IMR-90 (cell line): Measurements from ENCODE around the gene MPPED1. TPM values are rescaled to one million over a fixed set of nuclear protein-coding genes. Genes with fewer than 3 reads are reported as not detected.

ENCODE experiments used
- ATAC-seq: fragments of 200-7000 bp; cut with Tn5 transposase; 2 replicates; pipeline ENCODE4 v1.9.1; 2020; ENCODE audit warnings: low read depth, mild to moderate bottlenecking, moderate library complexity
- BruUV-seq: library from RNA; stranded (reverse); fragments of 400-500 nt; replicated peaks from 2 replicates; lab custom pipeline; 2021; lab: Mats Ljungman, UMichigan
- CTCF ChIA-PET: fragments of 300-600 bp; formaldehyde crosslinking; extraction: SDS; loops from one replicate; lab custom pipeline; 2021; ENCODE audit warnings: antibody characterized with exemption; lab: Yijun Ruan, JAX
- POLR2A ChIA-PET: fragments of 300-600 bp; sonication (Branson Sonifier 250); formaldehyde crosslinking; loops from one replicate; lab custom pipeline; 2022; ENCODE audit warnings: antibody characterized with exemption; ENCODE audit not compliant: unreplicated experiment; lab: Charles Lee
- DNase-seq: peaks from one replicate; pipeline ENCODE4 v3.0.0; 2013
- H2AFZ ChIP-seq: replicated peaks from 2 replicates; pipeline ENCODE3; 2013; ENCODE audit warnings: low read length, mild to moderate bottlenecking; ENCODE audit not compliant: poor library complexity
- H2AK5ac ChIP-seq: 2 replicates; pipeline ENCODE4 v1.6.1; 2013; ENCODE audit warnings: low read depth, low read length, inconsistent platforms
- H2AK9ac ChIP-seq: replicated peaks from 2 replicates; pipeline ENCODE3; 2013; ENCODE audit warnings: mild to moderate bottlenecking, low read depth, low read length, moderate library complexity; ENCODE audit not compliant: poor library complexity
- H2BK120ac ChIP-seq: 2 replicates; pipeline ENCODE4 v1.6.1; 2013; ENCODE audit warnings: low read depth, low read length, inconsistent platforms
- H2BK15ac ChIP-seq: 3 replicates; pipeline ENCODE4 v1.6.1; 2013; ENCODE audit warnings: low read depth, low read length, inconsistent platforms
- H2BK20ac ChIP-seq: 2 replicates; pipeline ENCODE4 v1.6.1; 2013; ENCODE audit warnings: low read depth, mild to moderate bottlenecking, inconsistent platforms, low read length, moderate library complexity
- H2BK5ac ChIP-seq: 2 replicates; pipeline ENCODE4 v1.6.1; 2013; ENCODE audit warnings: mild to moderate bottlenecking, low read depth, low read length, inconsistent platforms; ENCODE audit not compliant: poor library complexity, severe bottlenecking
- H3K14ac ChIP-seq: replicated peaks from 2 replicates; pipeline ENCODE4 v1.6.1; 2013; ENCODE audit warnings: low read depth, low read length, inconsistent platforms
- H3K18ac ChIP-seq: 2 replicates; pipeline ENCODE4 v1.6.1; 2013; ENCODE audit warnings: low read depth, low read length, control low read depth
- H3K23ac ChIP-seq: 2 replicates; pipeline ENCODE4 v1.6.1; 2013; ENCODE audit warnings: low read depth, low read length, inconsistent platforms
- H3K27ac ChIP-seq: 2 replicates; pipeline ENCODE4 v1.5.1; 2013; ENCODE audit warnings: mild to moderate bottlenecking, control low read depth, low read length; ENCODE audit not compliant: insufficient read depth
- H3K27me3 ChIP-seq: 2 replicates; pipeline ENCODE4 v1.6.1; 2013; ENCODE audit warnings: low read length; ENCODE audit not compliant: control insufficient read depth, insufficient read depth
- H3K36me3 ChIP-seq: 2 replicates; pipeline ENCODE4 v1.6.1; 2013; ENCODE audit warnings: low read length, mixed read lengths; ENCODE audit not compliant: control insufficient read depth, insufficient read depth
- H3K4ac ChIP-seq: 2 replicates; pipeline ENCODE4 v1.6.1; 2013; ENCODE audit warnings: low read depth, low read length, inconsistent platforms
- H3K4me1 ChIP-seq: 2 replicates; pipeline ENCODE4 v1.6.1; 2013; ENCODE audit warnings: low read length, mixed read lengths; ENCODE audit not compliant: control insufficient read depth, insufficient read depth
- H3K4me2 ChIP-seq: 2 replicates; pipeline ENCODE4 v1.6.1; 2013; ENCODE audit warnings: low read depth, mild to moderate bottlenecking, control low read depth, low read length, moderate library complexity
- H3K4me3 ChIP-seq: 2 replicates; pipeline ENCODE4 v1.5.1; 2013; ENCODE audit warnings: low read depth, mild to moderate bottlenecking, control low read depth, low read length, moderate library complexity; ENCODE audit not compliant: insufficient read depth
- H3K56ac ChIP-seq: 2 replicates; pipeline ENCODE4 v1.6.1; 2013; ENCODE audit warnings: low read length, inconsistent platforms; ENCODE audit not compliant: insufficient read depth; ENCODE audit errors: extremely low read depth
- H3K79me1 ChIP-seq, 2 experiments: 2 replicates each; pipeline ENCODE4 v1.6.1; 2013; ENCODE audit warnings: low read length in 2 of 2, inconsistent platforms in 1 of 2, low read depth in 1 of 2
- H3K9ac ChIP-seq: 2 replicates; pipeline ENCODE4 v1.6.1; 2013; ENCODE audit warnings: low read depth, low read length, control low read depth
- H3K9me1 ChIP-seq: 2 replicates; pipeline ENCODE4 v1.6.1; 2013; ENCODE audit warnings: low read length, inconsistent platforms; ENCODE audit not compliant: insufficient read depth
- H3K9me3 ChIP-seq: 2 replicates; pipeline ENCODE4 v1.6.1; 2013; ENCODE audit warnings: low read length; ENCODE audit not compliant: control insufficient read depth, insufficient read depth
- H4K20me1 ChIP-seq: 2 replicates; pipeline ENCODE4 v1.6.1; 2013; ENCODE audit warnings: low read length, inconsistent platforms; ENCODE audit not compliant: insufficient read depth
- H4K5ac ChIP-seq: 2 replicates; pipeline ENCODE4 v1.6.1; 2013; ENCODE audit warnings: mild to moderate bottlenecking, low read depth, low read length, control low read depth
- H4K8ac ChIP-seq, 2 experiments: 2 replicates each; pipeline ENCODE4 v1.6.1; 2013; ENCODE audit warnings: low read depth in 2 of 2, low read length in 2 of 2, control low read depth in 1 of 2, inconsistent platforms in 1 of 2
- H4K91ac ChIP-seq: 2 replicates; pipeline ENCODE4 v1.6.1; 2013; ENCODE audit warnings: low read depth, low read length, inconsistent platforms; ENCODE audit not compliant: insufficient read depth
- CHD1 ChIP-seq: IDR thresholded peaks from 2 replicates; pipeline ENCODE4 v1.6.1; 2012; ENCODE audit warnings: low read depth, low read length, improper control_type of control experiment
- MAZ ChIP-seq: IDR thresholded peaks from 2 replicates; pipeline ENCODE4 v1.6.1; 2012; ENCODE audit warnings: low read depth, mild to moderate bottlenecking, low read length, improper control_type of control experiment, moderate library complexity, borderline replicate concordance
- NFE2L2 ChIP-seq: fragments of 150-350 bp; IDR thresholded peaks from 2 replicates; pipeline ENCODE4 v1.6.1; 2016; ENCODE audit warnings: low read depth, mild to moderate bottlenecking, low read length
- RAD21 ChIP-seq: IDR thresholded peaks from 2 replicates; pipeline ENCODE4 v1.6.1; 2012; ENCODE audit warnings: low read length, improper control_type of control experiment
- RFX5 ChIP-seq: IDR thresholded peaks from 2 replicates; pipeline ENCODE4 v1.8.0; 2012; ENCODE audit warnings: low read depth, mild to moderate bottlenecking, low read length, moderate library complexity
- SMC3 ChIP-seq: fragments of 150-350 bp; IDR thresholded peaks from 2 replicates; pipeline ENCODE4 v1.6.1; 2016; ENCODE audit warnings: low read depth, mild to moderate bottlenecking, antibody characterized with exemption, low read length, moderate library complexity
- WGBS, 2 experiments: methylation state at CpG; one replicate each; pipeline versions ENCODE4 v1.1.5 to v1.1.7; 2013; ENCODE audit warnings: missing lambda C conversion rate in 2 of 2; ENCODE audit not compliant: insufficient read length in 1 of 2; ENCODE audit errors: extremely low coverage in 2 of 2; 5-methylcytosine and 5-hydroxymethylcytosine counted together
- dilution Hi-C: fragments of 300-500 bp; cut with HindIII; formaldehyde crosslinking; loops from one replicate; pipeline ENCODE4 v1.14.3; 2018; ENCODE audit warnings: low sequenced_read_pairs; ENCODE audit not compliant: unreplicated experiment
- in situ Hi-C: fragments of 300-500 bp; cut with MboI; formaldehyde crosslinking; loops from 3 replicates; pipeline ENCODE4 v1.14.3; 2019; ENCODE audit warnings: low sequenced_read_pairs, inconsistent platforms, mixed read lengths
- intact Hi-C: fragments of 100-400 bp; cut with micrococcal nuclease; formaldehyde crosslinking; loops from 2 replicates; pipeline ENCODE4 v1.10.0; 2022
- polyA plus RNA-seq, 3 experiments: library from polyadenylated mRNA; depleted of rRNA; stranded (reverse); fragments of >200 nt; gene quantifications; 2 replicates each; pipeline ENCODE4 v1.2.3, GENCODE V29; 2012; ENCODE audit warnings: low replicate concordance in 1 of 3
- total RNA-seq: library from RNA; depleted of rRNA; stranded (reverse); fragments of >200 nt; gene quantifications from 2 replicates; pipeline ENCODE4 v1.2.3, GENCODE V29; 2012

Gene MPPED1
- total and polyA plus RNA-seq, 2 of the 4 experiments (the other 2 are of a cell fraction), result not detected

GRCh38 chr22:43509337-43509736 is 97.5 kb downstream of the MPPED1 start:
- in situ Hi-C loops (no loop called here), intact Hi-C loops (no loop called here), dilution Hi-C loops (no loop called here)
- H3K27ac ChIP-seq, result no peak overlapping the region
- H3K4ac ChIP-seq, result no peak overlapping the region
- no peak for ATAC-seq
- TF ChIP-seq SMC3 (no peak), MAZ (no peak), CHD1 (no peak), RAD21 (no peak), RFX5 (no peak), NFE2L2 (no peak)
- H3K4me2 ChIP-seq, result no peak overlapping the region
- no peak overlapping the region for H2BK120ac ChIP-seq
- H4K8ac ChIP-seq, result no peak overlapping the region
- no peaks in the 10 kb centered on the region for H3K36me3 ChIP-seq
- H3K9me3 ChIP-seq, result peaks cover 20% of the 10 kb centered on the region
- H3K56ac ChIP-seq, result no peak overlapping the region
- no peak overlapping the region for H2AFZ ChIP-seq
- no peak overlapping the region for H4K5ac ChIP-seq
- no peak overlapping the region for H2BK20ac ChIP-seq
- no peaks in the 10 kb centered on the region for H3K4me1 ChIP-seq
- H3K23ac ChIP-seq, result no peak overlapping the region
- WGBS, 2 experiments, result 71 to 100% methylated on average over 1 to 2 of the region's 2 CpGs
- H3K14ac ChIP-seq, result no peak overlapping the region
- CTCF ChIA-PET, result no interaction called here
- POLR2A ChIA-PET, result no interaction called here
- no peak overlapping the region for H4K91ac ChIP-seq
- H3K9ac ChIP-seq, result no peak overlapping the region
- no peaks in the 10 kb centered on the region for H3K9me1 ChIP-seq
- H4K20me1 ChIP-seq, result no peaks in the 10 kb centered on the region
- H2AK9ac ChIP-seq, result no peak overlapping the region
- H3K79me1 ChIP-seq, result no peaks in the 10 kb centered on the region
- no peak overlapping the region for H3K18ac ChIP-seq
- no TSS peak for BruUV-seq
- H3K27me3 ChIP-seq, result no peaks in the 10 kb centered on the region
- H3K4me3 ChIP-seq, result no peak overlapping the region
- H2BK15ac ChIP-seq, result no peak overlapping the region
- no peak for DNase-seq
- no peak overlapping the region for H2AK5ac ChIP-seq
- H2BK5ac ChIP-seq, result peak overlapping the region; percentile 39
